K562 (cell line): ENCODE measurements around the gene LIG3. TPM values are rescaled to one million over a fixed set of nuclear protein-coding genes. Genes with fewer than 3 reads are reported as not detected.
A peak's percentile ranks its signal among the peaks of the same experiment; 100 is the strongest.

ENCODE experiments used
- FOXM1 ChIP-seq, 2 experiments: fragments of 450-650 bp in 1 of 2; sonication (generic) in 1 of 2; formaldehyde crosslinking in 1 of 2; IDR thresholded peaks; 2 replicates each; pipeline versions ENCODE4 v1.6.1 to v1.9.0; 2017 to 2022; ENCODE audit warnings: low read depth in 2 of 2, mild to moderate bottlenecking in 2 of 2, missing genetic modification reagents in 1 of 2, moderate library complexity in 1 of 2
- HDAC1 ChIP-seq, 2 experiments: fragments of 450-650 bp; IDR thresholded peaks; 2 replicates each; pipeline ENCODE4 v1.6.1; 2016 to 2017; ENCODE audit warnings: inconsistent platforms in 1 of 2, mild to moderate bottlenecking in 1 of 2, moderate library complexity in 1 of 2
- HDAC6 ChIP-seq: IDR thresholded peaks from 2 replicates; pipeline ENCODE4 v1.6.1; 2012; ENCODE audit warnings: low read depth, mild to moderate bottlenecking, control low read depth, inconsistent platforms, low read length, moderate library complexity
- MCM7 ChIP-seq, 2 experiments: fragments of 450-650 bp; IDR thresholded peaks; 2 replicates each; pipeline ENCODE4 v1.6.1; 2016 to 2018
- PML ChIP-seq: IDR thresholded peaks from 2 replicates; pipeline ENCODE4 v1.6.1; 2012; ENCODE audit warnings: low read length, inconsistent platforms
- POLR2AphosphoS2 ChIP-seq: IDR thresholded peaks from 2 replicates; pipeline ENCODE4 v1.6.1; 2012; ENCODE audit warnings: low read length, improper control_type of control experiment
- SRSF9 ChIP-seq: fragments of 200-400 bp; formaldehyde crosslinking; IDR thresholded peaks from 2 replicates; pipeline ENCODE4 v1.6.1; 2017; ENCODE audit warnings: low read depth, low read length, borderline replicate concordance
- ZNF408 ChIP-seq: fragments of 250-450 bp; sonication (Bioruptor Pico); IDR thresholded peaks from 2 replicates; pipeline ENCODE4 v1.4.0; 2020; ENCODE audit warnings: low read depth, mild to moderate bottlenecking, moderate library complexity
- ZNF583 ChIP-seq: fragments of 250-450 bp; sonication (Bioruptor Pico); IDR thresholded peaks from 2 replicates; pipeline ENCODE4 v1.4.0; 2020
- ZNF668 ChIP-seq: fragments of 250-450 bp; sonication (Bioruptor Pico); IDR thresholded peaks from 2 replicates; pipeline ENCODE4 v1.8.0; 2022; ENCODE audit warnings: mild to moderate bottlenecking, inconsistent platforms
- ZSCAN29 ChIP-seq: fragments of 450-650 bp; IDR thresholded peaks from 2 replicates; pipeline ENCODE4 v1.6.1; 2017
- polyA plus RNA-seq, 8 experiments: library from polyadenylated mRNA; depleted of rRNA in 4 of 8; stranded (reverse) in 5 of 8; unstranded in 3 of 8; fragments of >200 nt; fragmentation: Nextera tagmentation in 2 of 8; fragmentation: Illumina TruSeq in 1 of 8; extraction: Ambion mirVana in 2 of 8; extraction: Trizol in 1 of 8; gene quantifications; 2 replicates each; pipeline versions ENCODE4 v1.2.1 to v1.2.3, GENCODE V29; 2011 to 2014; ENCODE audit warnings: inconsistent platforms in 1 of 8, missing spikeins in 1 of 8
- total RNA-seq, 7 experiments: library from RNA; depleted of rRNA in 6 of 7; stranded (reverse); fragments of >200 nt in 6 of 7; fragmentation: Illumina TruSeq in 2 of 7; extraction: Trizol in 2 of 7; gene quantifications; 2 replicates each; pipeline versions ENCODE4 v1.2.1 to v1.2.3, GENCODE V29; 2011 to 2021; ENCODE audit warnings: low replicate concordance in 1 of 7
- TF ChIP-seq, protein P1 (sequence below): IDR thresholded peaks from 3 replicates; pipeline ENCODE4 v1.6.1; 2011; ENCODE audit warnings: borderline replicate concordance, mild to moderate bottlenecking, moderate library complexity; ENCODE audit not compliant: insufficient read length; ENCODE audit errors: extremely low read depth
- TF ChIP-seq, protein P2 (sequence below): fragments of 250-450 bp; sonication (Bioruptor Pico); IDR thresholded peaks from 2 replicates; pipeline ENCODE4 v1.4.0; 2020; ENCODE audit warnings: mild to moderate bottlenecking, moderate library complexity
- TF ChIP-seq, protein P3 (sequence below): sonication (generic); formaldehyde crosslinking; IDR thresholded peaks from 2 replicates; pipeline ENCODE4 v1.8.0; 2022; ENCODE audit warnings: mild to moderate bottlenecking, missing genetic modification reagents, borderline replicate concordance
- TF ChIP-seq, protein P4 (sequence below): fragments of 250-450 bp; sonication (Bioruptor Pico); IDR thresholded peaks from 2 replicates; pipeline ENCODE4 v1.5.0; 2020; ENCODE audit warnings: mild to moderate bottlenecking
- TF ChIP-seq, protein P5 (sequence below): sonication (generic); formaldehyde crosslinking; IDR thresholded peaks from 2 replicates; pipeline ENCODE4 v1.8.0; 2022; ENCODE audit warnings: mild to moderate bottlenecking, missing genetic modification reagents

LIG3 gene
- total and polyA plus RNA-seq, 9 of the 15 experiments (the other 6 are each of a cell fraction or from before 2014, with no cell fraction given): 7.6 to 75.0 (median 43.0) TPM

DNA sequence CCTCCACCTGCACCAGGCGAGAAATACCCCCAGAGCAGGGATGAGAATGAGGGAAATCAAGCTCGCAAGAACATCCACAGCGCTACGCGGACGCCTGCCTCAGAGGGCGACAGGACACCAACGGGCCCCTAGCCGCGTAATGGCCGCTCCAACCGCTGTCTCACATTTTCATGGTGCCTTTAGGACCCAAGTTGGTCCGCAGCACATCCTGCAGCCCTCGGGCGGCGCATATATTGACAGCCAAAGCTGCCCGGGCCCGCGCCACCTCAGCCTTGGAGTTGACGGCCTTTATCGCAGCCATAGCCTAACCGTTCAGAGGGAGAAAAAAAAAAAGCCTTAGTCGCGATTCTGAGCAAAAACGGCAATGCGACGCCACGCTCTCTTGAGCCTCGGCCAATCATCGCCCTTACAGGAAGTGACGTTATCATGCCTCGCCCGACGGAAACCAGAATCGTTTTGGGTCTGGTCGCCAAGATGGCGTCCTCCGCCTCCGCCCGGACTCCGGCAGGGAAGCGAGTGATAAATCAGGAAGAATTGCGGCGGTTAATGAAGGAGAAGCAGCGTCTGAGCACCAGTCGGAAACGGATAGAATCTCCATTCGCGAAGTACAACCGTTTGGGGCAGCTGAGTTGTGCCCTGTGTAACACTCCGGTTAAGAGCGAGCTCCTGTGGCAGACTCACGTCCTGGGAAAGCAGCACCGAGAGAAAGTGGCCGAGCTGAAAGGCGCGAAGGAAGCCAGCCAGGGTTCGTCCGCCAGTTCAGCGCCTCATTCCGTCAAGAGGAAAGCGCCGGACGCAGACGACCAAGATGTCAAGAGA lies 19.0 kb upstream of the LIG3 start, which contains the start of the genes CCT6B and ZNF830 (continued):
- TF ChIP-seq, protein P1, sequence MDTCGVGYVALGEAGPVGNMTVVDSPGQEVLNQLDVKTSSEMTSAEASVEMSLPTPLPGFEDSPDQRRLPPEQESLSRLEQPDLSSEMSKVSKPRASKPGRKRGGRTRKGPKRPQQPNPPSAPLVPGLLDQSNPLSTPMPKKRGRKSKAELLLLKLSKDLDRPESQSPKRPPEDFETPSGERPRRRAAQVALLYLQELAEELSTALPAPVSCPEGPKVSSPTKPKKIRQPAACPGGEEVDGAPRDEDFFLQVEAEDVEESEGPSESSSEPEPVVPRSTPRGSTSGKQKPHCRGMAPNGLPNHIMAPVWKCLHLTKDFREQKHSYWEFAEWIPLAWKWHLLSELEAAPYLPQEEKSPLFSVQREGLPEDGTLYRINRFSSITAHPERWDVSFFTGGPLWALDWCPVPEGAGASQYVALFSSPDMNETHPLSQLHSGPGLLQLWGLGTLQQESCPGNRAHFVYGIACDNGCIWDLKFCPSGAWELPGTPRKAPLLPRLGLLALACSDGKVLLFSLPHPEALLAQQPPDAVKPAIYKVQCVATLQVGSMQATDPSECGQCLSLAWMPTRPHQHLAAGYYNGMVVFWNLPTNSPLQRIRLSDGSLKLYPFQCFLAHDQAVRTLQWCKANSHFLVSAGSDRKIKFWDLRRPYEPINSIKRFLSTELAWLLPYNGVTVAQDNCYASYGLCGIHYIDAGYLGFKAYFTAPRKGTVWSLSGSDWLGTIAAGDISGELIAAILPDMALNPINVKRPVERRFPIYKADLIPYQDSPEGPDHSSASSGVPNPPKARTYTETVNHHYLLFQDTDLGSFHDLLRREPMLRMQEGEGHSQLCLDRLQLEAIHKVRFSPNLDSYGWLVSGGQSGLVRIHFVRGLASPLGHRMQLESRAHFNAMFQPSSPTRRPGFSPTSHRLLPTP: no peak
- no peak for TF ChIP-seq ZNF583 (CRISPR knock-in tag)
- TF ChIP-seq, protein P2, sequence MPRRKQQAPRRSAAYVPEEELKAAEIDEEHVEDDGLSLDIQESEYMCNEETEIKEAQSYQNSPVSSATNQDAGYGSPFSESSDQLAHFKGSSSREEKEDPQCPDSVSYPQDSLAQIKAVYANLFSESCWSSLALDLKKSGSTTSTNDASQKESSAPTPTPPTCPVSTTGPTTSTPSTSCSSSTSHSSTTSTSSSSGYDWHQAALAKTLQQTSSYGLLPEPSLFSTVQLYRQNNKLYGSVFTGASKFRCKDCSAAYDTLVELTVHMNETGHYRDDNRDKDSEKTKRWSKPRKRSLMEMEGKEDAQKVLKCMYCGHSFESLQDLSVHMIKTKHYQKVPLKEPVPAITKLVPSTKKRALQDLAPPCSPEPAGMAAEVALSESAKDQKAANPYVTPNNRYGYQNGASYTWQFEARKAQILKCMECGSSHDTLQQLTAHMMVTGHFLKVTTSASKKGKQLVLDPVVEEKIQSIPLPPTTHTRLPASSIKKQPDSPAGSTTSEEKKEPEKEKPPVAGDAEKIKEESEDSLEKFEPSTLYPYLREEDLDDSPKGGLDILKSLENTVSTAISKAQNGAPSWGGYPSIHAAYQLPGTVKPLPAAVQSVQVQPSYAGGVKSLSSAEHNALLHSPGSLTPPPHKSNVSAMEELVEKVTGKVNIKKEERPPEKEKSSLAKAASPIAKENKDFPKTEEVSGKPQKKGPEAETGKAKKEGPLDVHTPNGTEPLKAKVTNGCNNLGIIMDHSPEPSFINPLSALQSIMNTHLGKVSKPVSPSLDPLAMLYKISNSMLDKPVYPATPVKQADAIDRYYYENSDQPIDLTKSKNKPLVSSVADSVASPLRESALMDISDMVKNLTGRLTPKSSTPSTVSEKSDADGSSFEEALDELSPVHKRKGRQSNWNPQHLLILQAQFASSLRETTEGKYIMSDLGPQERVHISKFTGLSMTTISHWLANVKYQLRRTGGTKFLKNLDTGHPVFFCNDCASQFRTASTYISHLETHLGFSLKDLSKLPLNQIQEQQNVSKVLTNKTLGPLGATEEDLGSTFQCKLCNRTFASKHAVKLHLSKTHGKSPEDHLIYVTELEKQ (CRISPR knock-in tag): no peak
- TF ChIP-seq FOXM1 (IDR thresholded peaks at IDR 0.05; ENCODE audit: low read depth): peak; percentile 33; the same call in 1 of the 2 replicates
- TF ChIP-seq FOXM1 (CRISPR knock-in tag; IDR thresholded peaks at IDR 0.05; ENCODE audit: low read depth): no peak
- no peak for TF ChIP-seq MCM7 (IDR thresholded peaks at IDR 0.05)
- TF ChIP-seq ZSCAN29: no peak
- TF ChIP-seq, protein P3, sequence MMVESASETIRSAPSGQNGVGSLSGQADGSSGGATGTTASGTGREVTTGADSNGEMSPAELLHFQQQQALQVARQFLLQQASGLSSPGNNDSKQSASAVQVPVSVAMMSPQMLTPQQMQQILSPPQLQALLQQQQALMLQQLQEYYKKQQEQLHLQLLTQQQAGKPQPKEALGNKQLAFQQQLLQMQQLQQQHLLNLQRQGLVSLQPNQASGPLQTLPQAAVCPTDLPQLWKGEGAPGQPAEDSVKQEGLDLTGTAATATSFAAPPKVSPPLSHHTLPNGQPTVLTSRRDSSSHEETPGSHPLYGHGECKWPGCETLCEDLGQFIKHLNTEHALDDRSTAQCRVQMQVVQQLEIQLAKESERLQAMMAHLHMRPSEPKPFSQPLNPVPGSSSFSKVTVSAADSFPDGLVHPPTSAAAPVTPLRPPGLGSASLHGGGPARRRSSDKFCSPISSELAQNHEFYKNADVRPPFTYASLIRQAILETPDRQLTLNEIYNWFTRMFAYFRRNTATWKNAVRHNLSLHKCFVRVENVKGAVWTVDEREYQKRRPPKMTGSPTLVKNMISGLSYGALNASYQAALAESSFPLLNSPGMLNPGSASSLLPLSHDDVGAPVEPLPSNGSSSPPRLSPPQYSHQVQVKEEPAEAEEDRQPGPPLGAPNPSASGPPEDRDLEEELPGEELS (CRISPR knock-in tag): no peak
- TF ChIP-seq, protein P4, sequence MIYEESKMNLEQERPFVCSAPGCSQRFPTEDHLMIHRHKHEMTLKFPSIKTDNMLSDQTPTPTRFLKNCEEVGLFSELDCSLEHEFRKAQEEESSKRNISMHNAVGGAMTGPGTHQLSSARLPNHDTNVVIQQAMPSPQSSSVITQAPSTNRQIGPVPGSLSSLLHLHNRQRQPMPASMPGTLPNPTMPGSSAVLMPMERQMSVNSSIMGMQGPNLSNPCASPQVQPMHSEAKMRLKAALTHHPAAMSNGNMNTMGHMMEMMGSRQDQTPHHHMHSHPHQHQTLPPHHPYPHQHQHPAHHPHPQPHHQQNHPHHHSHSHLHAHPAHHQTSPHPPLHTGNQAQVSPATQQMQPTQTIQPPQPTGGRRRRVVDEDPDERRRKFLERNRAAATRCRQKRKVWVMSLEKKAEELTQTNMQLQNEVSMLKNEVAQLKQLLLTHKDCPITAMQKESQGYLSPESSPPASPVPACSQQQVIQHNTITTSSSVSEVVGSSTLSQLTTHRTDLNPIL (CRISPR knock-in tag): no peak
- TF ChIP-seq HDAC6: no peak
- peak; percentile 84; the same call in 1 of the 2 replicates for TF ChIP-seq POLR2AphosphoS2
- TF ChIP-seq, protein P5, sequence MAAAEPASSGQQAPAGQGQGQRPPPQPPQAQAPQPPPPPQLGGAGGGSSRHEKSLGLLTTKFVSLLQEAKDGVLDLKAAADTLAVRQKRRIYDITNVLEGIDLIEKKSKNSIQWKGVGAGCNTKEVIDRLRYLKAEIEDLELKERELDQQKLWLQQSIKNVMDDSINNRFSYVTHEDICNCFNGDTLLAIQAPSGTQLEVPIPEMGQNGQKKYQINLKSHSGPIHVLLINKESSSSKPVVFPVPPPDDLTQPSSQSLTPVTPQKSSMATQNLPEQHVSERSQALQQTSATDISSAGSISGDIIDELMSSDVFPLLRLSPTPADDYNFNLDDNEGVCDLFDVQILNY: 0 out of 2 replicates have a peak, but pooled peaks have one; percentile 43
- peak in 1 of 2 experiments; percentile 91; a peak in 2 of 4 replicates for TF ChIP-seq HDAC1 (IDR thresholded peaks at IDR 0.05)
- no peak for TF ChIP-seq SRSF9
- TF ChIP-seq ZNF668 (CRISPR knock-in tag): no peak
- peak; percentile 85; the same call in 1 of the 2 replicates for TF ChIP-seq PML
- TF ChIP-seq ZNF408 (CRISPR knock-in tag): no peak
